ENCODE results near the gene RNF2. TPM values are rescaled to one million over a fixed set of nuclear protein-coding genes. Genes with fewer than 3 reads are reported as not detected.
"Not testable (repeated sequence)": the region's sequence is repeated elsewhere in the genome, so short reads cannot be mapped to it uniquely, and the experiment has no call there.

Gene RNF2
- polyA plus RNA-seq, 3 donors, result 49.5 to 57.3 (median 53.9) TPM

- no peak for DNase-seq (ENCODE audit: extremely low read depth in 1 of 11, low read depth in 9 of 11, low spot score in 4 of 11)
These were observed 3.6 kb upstream of the RNF2 start for GRCh38 chr1:185041742-185042141.

GRCh38 chr1:185042737-185043136, 2.6 kb upstream of the RNF2 start:
- no peak for DNase-seq (ENCODE audit: extremely low read depth in 1 of 11, low read depth in 9 of 11, low spot score in 4 of 11)

GRCh38 chr1:185044387-185044786, 971 bp upstream of the RNF2 start:
- no peak for DNase-seq (ENCODE audit: extremely low read depth in 1 of 11, low read depth in 9 of 11, low spot score in 4 of 11)

- peak; percentile 36 to 49 (median 42) for DNase-seq (ENCODE audit: extremely low read depth in 1 of 11, low read depth in 9 of 11, low spot score in 4 of 11)
These were observed 595 bp downstream of the RNF2 start for GRCh38 chr1:185045814-185046492.

- no peak for DNase-seq (ENCODE audit: extremely low read depth in 1 of 11, low read depth in 9 of 11, low spot score in 4 of 11)
These were observed 1.3 kb downstream of the RNF2 start for GRCh38 chr1:185046668-185047067.

GRCh38 chr1:185049670-185050069, 4.3 kb downstream of the RNF2 start:
- DNase-seq (ENCODE audit: extremely low read depth in 1 of 11, low read depth in 9 of 11, low spot score in 4 of 11), result no peak

GRCh38 chr1:185050823-185051451, 5.6 kb downstream of the RNF2 start:
- DNase-seq (ENCODE audit: extremely low read depth in 1 of 11, low read depth in 9 of 11, low spot score in 4 of 11), result no peak

GRCh38 chr1:185053204-185053603, 7.8 kb downstream of the RNF2 start:
- no peak for DNase-seq (ENCODE audit: extremely low read depth in 1 of 11, low read depth in 9 of 11, low spot score in 4 of 11)

- DNase-seq (ENCODE audit: extremely low read depth in 1 of 11, low read depth in 9 of 11, low spot score in 4 of 11), result no peak
These were observed 9.2 kb downstream of the RNF2 start for GRCh38 chr1:185054365-185055060.

- no peak for DNase-seq (ENCODE audit: extremely low read depth in 1 of 11, low read depth in 9 of 11, low spot score in 4 of 11)
These were observed 12.8 kb downstream of the RNF2 start for GRCh38 chr1:185058110-185058509.

- no peak for DNase-seq (ENCODE audit: extremely low read depth in 1 of 11, low read depth in 9 of 11, low spot score in 4 of 11)
These were observed 13.5 kb downstream of the RNF2 start for GRCh38 chr1:185058876-185059275.

GRCh38 chr1:185059950-185060571, 14.7 kb downstream of the RNF2 start:
- DNase-seq (ENCODE audit: extremely low read depth in 1 of 11, low read depth in 9 of 11, low spot score in 4 of 11), result no peak

GRCh38 chr1:185062710-185063370, 17.5 kb downstream of the RNF2 start:
- no peak for DNase-seq (ENCODE audit: extremely low read depth in 1 of 11, low read depth in 9 of 11, low spot score in 4 of 11)

GRCh38 chr1:185063719-185064118, 18.4 kb downstream of the RNF2 start:
- DNase-seq (ENCODE audit: extremely low read depth in 1 of 11, low read depth in 9 of 11, low spot score in 4 of 11), result no peak

GRCh38 chr1:185065006-185065405, 19.6 kb downstream of the RNF2 start:
- not testable (repeated sequence) for DNase-seq (ENCODE audit: extremely low read depth in 1 of 11, low read depth in 9 of 11, low spot score in 4 of 11)

- no peak for DNase-seq (ENCODE audit: extremely low read depth in 1 of 11, low read depth in 9 of 11, low spot score in 4 of 11)
These were observed 20.8 kb downstream of the RNF2 start for GRCh38 chr1:185066181-185066580.

GRCh38 chr1:185068341-185068740, 23.0 kb downstream of the RNF2 start:
- no peak for DNase-seq (ENCODE audit: extremely low read depth in 1 of 11, low read depth in 9 of 11, low spot score in 4 of 11)

- DNase-seq (ENCODE audit: extremely low read depth in 1 of 11, low read depth in 9 of 11, low spot score in 4 of 11), result no peak
These were observed 23.9 kb downstream of the RNF2 start for GRCh38 chr1:185069202-185069772.

GRCh38 chr1:185070051-185070450, 24.7 kb downstream of the RNF2 start:
- no peak for DNase-seq (ENCODE audit: extremely low read depth in 1 of 11, low read depth in 9 of 11, low spot score in 4 of 11)

Data from renal cortex interstitium (tissue), 11 donors.